RWPE2 (cell line): Measurements from ENCODE around the gene HAPLN1.

Source experiments
- ATAC-seq: fragments of 200-7000 bp; cut with Tn5 transposase; 3 replicates; pipeline ENCODE4 v1.9.1; 2021; ENCODE audit warnings: low read depth
- DNase-seq: peaks from one replicate; pipeline ENCODE4 v3.0.0-alpha.2; 2020; ENCODE audit warnings: low spot score
- H3K27ac ChIP-seq: fragments of 450-650 bp; 2 replicates; pipeline ENCODE4 v1.5.1; 2017; ENCODE audit warnings: mild to moderate bottlenecking; ENCODE audit not compliant: poor library complexity, severe bottlenecking
- H3K27me3 ChIP-seq: fragments of 250-450 bp; sonication (Bioruptor Pico); 2 replicates; pipeline ENCODE4 v1.5.1; 2021; ENCODE audit warnings: mild to moderate bottlenecking, moderate library complexity; ENCODE audit not compliant: insufficient read depth, poor library complexity, severe bottlenecking
- H3K36me3 ChIP-seq: fragments of 250-450 bp; sonication (Bioruptor Pico); 2 replicates; pipeline ENCODE4 v1.5.1; 2020; ENCODE audit warnings: low read depth, mild to moderate bottlenecking, moderate library complexity
- H3K4me1 ChIP-seq: fragments of 250-450 bp; sonication (Bioruptor Pico); 2 replicates; pipeline ENCODE4 v1.5.1; 2021; ENCODE audit warnings: mild to moderate bottlenecking, moderate library complexity; ENCODE audit not compliant: insufficient read depth, poor library complexity, severe bottlenecking
- H3K4me3 ChIP-seq: fragments of 250-450 bp; sonication (Bioruptor Pico); 2 replicates; pipeline ENCODE4 v1.5.1; 2021; ENCODE audit warnings: mild to moderate bottlenecking, moderate library complexity; ENCODE audit not compliant: severe bottlenecking
- H3K9me3 ChIP-seq: fragments of 250-450 bp; sonication (Bioruptor Pico); 2 replicates; pipeline ENCODE4 v1.5.1; 2021; ENCODE audit warnings: mild to moderate bottlenecking, moderate library complexity; ENCODE audit not compliant: severe bottlenecking
- CTCF ChIP-seq: fragments of 450-650 bp; IDR thresholded peaks from one replicate; pipeline ENCODE4 v1.5.1; 2017; ENCODE audit warnings: mild to moderate bottlenecking, moderate library complexity; ENCODE audit not compliant: poor library complexity, severe bottlenecking

HAPLN1 gene

DNA sequence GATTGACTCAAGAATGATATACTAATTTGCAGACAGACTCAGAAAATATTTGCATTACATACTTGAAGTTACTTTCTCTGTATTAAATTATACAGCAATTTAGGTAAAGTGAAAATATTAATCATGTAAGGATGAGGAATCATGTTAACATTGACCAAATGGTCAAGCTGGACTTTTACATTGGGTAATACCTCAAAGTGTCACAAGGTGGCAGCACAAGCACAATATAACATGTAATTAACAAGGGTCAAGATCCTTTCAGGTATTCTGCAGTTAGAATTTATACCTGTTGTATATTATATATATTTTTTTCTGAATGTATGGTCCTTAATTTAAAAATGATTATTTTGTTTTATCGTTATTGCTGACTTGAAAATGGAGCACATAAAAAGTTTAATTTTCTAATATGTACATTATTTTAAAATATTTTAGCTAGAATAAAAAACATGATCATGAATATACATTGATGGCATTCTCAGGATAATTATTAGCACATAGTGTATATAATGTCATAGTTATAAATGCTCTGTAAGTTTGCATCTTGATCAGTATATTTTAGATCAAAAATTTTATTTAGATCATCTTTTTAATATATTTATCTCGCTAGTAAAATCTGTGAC lies 8.6 kb downstream of the HAPLN1 start:
- ATAC-seq (peak; percentile 53; the same call in 1 of the 3 replicates), DNase-seq (no peak)
- TF ChIP-seq CTCF, result peak; percentile 94
- Histone ChIP-seq H3K27me3 (peaks cover 15% of the 10 kb centered on the region), H3K4me1 (no peaks in the 10 kb centered on the region), H3K27ac (no peak overlapping the region), H3K9me3 (no peaks in the 10 kb centered on the region), H3K36me3 (no peaks in the 10 kb centered on the region), H3K4me3 (no peak overlapping the region)

DNA sequence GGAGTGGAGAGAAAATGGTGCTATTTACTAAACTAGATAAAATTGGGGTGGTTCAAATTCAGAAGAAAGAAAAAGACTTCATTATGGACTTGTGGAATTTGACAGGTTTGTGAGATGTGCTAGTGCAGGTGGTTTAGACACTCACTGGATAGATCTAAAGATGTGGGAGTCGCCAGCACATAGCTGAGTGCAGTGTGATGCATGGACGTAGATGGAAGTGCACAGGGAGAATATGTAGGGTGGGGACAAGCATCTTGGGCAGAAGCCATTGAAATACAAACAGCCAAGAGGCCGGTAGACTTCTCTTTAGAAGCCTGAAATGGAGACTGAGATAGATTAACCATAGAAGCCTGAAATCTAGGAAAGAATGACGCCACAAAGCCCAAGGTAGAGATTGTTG lies 10.7 kb downstream of the HAPLN1 start:
- no peaks in the 10 kb centered on the region for H3K36me3 ChIP-seq
- peaks cover 2% of the 10 kb centered on the region for H3K9me3 ChIP-seq
- no peaks in the 10 kb centered on the region for H3K4me1 ChIP-seq
- DNase-seq (no peak), ATAC-seq (no peak)
- H3K27ac ChIP-seq, result no peak overlapping the region
- H3K27me3 ChIP-seq, result peaks cover 8% of the 10 kb centered on the region
- TF ChIP-seq CTCF, result no peak
- H3K4me3 ChIP-seq, result no peak overlapping the region

DNA sequence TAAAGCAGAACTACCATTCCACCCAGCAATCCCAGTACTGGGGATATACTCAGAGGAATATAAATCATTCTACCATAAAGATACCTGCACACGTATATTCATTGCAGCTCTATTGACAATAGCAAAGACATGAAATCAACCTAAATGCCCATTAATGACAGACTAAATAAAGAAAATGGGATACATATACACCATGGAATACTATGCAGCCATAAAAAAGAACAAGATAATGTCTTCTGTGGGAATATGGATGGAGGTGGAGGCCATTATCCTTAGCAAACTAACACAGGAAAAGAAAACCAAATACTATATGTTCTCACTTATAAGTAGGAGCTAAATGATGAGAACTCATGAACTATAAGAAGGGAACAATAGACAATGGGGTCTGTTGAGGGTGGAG lies 12.5 kb downstream of the HAPLN1 start:
- DNase-seq (no peak), ATAC-seq (no peak)
- H3K9me3 ChIP-seq, result peaks cover 5% of the 10 kb centered on the region
- no peaks in the 10 kb centered on the region for H3K4me1 ChIP-seq
- no peak for TF ChIP-seq CTCF
- H3K4me3 ChIP-seq, result no peak overlapping the region
- H3K27me3 ChIP-seq, result peaks cover 4% of the 10 kb centered on the region
- no peak overlapping the region for H3K27ac ChIP-seq
- no peaks in the 10 kb centered on the region for H3K36me3 ChIP-seq

DNA sequence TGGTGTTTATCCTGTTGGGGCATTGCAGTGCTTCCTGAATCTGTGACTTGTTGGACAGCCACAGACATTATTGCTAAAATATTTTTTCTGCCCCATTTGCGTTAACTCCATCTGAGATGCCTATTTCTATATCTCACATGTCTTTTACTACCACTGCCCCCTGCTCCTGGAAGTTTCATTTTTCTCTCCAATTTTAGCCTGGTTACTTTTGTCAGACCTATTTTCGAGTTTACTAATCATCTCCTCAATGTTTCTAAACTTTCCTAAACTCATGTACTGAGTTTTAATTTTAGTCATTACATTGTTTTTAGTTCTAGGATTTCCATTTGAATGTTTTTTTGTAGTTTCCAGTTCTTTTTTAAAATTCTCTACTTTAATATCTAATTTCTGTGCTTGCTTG lies 17.6 kb downstream of the HAPLN1 start:
- no peak for TF ChIP-seq CTCF
- H3K4me3 ChIP-seq, result no peak overlapping the region
- H3K9me3 ChIP-seq, result peaks cover 5% of the 10 kb centered on the region
- no peaks in the 10 kb centered on the region for H3K27me3 ChIP-seq
- H3K4me1 ChIP-seq, result peaks cover 9% of the 10 kb centered on the region
- H3K27ac ChIP-seq, result no peak overlapping the region
- ATAC-seq, result no peak
- no peaks in the 10 kb centered on the region for H3K36me3 ChIP-seq
- DNase-seq, result no peak

DNA sequence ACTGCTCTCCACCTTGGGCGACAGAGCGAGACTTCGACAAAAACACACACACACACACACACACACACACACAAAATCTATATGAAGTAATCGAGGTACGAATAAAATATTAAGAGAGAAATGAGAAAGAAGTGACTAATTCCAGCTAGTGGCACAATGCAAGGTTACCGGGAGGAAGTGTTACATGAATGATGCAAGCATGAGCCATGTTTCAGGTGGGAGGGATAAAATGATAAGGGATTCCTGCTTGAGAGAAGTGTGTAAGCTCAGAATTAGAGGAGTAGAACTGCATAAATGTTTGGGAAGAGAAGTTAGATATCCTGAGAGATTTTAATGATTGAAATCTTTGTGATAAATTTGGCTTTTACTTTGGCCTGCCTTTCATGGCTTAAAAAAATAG lies 18.8 kb downstream of the HAPLN1 start:
- H3K9me3 ChIP-seq, result peaks cover 5% of the 10 kb centered on the region
- no peaks in the 10 kb centered on the region for H3K36me3 ChIP-seq
- no peak for TF ChIP-seq CTCF
- peaks cover 9% of the 10 kb centered on the region for H3K4me1 ChIP-seq
- no peaks in the 10 kb centered on the region for H3K27me3 ChIP-seq
- ATAC-seq (peak; percentile 80), DNase-seq (no peak)
- no peak overlapping the region for H3K27ac ChIP-seq
- H3K4me3 ChIP-seq, result no peak overlapping the region
